COLO668 (cell line): ENCODE measurements around the gene NDFIP1.
A peak's percentile ranks its signal among the peaks of the same experiment; 100 is the strongest.

Experiments
- DNase-seq: peaks from one replicate; lab custom pipeline; 2025; ENCODE audit not compliant: unreplicated experiment; lab: John Stamatoyannopoulos, UW

Gene NDFIP1

DNA sequence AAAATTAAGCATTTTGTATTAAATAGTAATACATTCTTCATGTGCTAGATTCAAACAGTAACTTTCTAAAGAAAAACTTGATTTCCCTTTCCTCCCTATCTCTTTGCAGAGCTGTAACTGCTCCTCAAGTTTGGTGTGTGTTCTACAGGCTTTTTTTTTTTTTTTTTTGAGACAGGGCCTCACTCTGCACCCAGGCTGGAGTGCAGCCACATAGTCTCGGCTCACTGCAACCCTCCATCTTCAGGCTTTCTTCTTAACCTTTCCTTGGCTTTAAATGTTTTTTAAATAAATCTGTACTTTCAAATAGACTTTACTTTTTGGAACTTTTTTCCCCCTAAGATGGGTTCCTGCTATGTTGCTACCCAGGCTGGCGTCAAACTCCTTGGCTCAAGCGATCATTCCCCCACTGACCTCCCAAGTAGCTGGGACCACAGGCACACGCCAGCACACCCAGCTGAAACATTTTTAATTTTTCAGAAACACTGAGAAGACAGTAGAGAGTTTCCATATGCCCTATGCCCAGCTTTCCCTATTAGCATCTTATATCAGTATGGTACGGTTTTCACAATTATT lies 9.1 kb downstream of the NDFIP1 start:
- no peak for DNase-seq

DNA sequence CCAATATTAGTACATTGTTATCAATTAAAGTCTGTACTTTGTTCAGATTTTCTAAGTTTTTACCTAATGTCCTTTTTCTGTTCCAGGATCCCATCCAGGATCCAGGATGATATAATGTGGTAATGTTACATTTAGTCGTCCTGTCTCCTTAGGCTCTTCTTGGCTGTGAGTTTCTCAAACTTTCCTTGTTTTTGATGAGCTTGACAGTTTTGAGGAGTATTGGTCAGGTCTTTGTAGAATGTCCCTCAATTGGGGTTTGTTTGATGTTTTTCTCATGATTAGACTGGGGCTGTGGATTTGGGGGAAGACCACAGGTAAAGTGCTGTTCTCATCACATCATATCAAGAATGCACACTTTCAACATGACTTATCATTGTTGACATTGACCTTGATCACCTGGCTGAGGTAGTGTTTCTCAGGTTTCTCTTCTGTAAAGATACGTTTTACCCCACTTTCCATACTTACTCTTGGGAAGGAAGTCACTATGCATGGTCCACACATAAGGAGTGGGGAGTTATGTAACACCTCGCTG lies 9.6 kb downstream of the NDFIP1 start:
- DNase-seq, result no peak

DNA sequence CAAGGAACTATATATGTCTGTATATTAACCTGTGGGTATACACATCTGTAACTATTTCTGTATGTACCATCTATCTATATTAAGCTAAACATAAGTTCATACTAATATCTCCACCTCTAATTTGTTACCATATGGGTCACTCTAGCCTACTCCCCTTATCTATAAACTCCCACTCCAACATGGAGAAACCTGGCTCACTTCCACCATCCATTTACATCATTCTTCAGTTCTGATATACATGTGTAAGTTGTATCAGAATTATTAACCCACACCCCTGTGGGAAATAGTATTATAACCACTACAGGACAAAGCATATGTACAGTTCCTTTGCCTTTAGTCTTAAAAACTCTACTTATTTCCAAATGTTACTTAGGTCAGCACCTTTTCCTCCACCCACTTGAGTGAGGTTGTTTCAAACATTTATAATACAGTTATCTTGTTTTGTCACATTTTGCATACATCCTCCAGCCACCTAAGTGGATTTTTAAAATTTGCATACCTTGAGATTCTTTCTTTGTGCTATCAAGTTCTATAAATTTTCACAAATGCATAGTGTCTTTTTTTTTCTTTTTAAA lies 10.6 kb downstream of the NDFIP1 start:
- DNase-seq, result no peak

DNA sequence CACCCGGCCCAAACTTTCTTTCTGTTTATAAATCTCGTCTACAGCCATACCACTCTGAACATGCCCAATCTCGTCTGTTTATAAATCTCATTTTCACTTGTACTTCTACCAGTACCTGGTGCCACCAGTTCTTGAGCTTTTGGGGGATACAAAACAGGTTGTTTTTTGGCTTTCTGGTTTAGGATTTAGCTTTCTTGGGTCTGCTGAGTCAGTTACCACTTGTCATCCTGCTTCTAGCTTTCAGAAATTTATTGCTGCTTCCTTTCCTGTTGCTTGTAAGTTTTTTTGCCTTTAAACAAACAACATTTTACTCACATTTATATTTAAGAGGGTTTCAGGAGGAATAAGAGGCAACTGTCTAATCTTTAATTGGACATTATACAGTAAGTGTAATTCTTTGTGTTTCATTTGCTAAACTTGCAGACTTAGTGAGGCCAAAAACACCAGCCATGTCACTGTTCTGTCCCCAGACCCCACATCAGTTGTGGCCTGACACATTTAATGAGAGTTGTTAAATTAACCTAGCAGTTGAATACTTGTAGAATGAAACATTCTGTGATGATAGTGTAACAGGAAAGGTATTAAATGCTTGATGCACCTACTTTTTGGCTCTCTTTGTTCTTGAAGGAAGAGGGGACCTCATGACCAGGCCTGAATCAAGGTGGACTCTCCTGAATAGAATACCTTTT lies 11.8 kb downstream of the NDFIP1 start:
- DNase-seq, result no peak

DNA sequence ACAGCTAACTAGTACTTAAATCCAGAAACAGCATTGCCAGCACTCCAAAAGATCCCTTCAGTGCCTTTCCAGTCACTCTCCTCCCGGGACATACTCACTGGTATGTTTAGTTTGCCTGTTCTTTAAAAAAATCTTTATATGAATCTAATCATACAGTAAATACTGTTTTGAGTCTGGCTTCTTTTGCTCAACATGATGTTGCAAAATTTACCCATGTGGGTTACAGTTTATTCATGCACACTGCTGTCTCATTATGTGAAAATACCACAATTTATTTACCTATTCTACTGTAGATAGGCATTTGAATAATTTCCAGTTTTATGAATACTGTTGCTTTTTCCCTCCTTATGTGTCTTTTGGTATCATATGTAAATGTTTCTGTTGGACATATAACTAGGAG lies 13.5 kb downstream of the NDFIP1 start:
- DNase-seq, result no peak

DNA sequence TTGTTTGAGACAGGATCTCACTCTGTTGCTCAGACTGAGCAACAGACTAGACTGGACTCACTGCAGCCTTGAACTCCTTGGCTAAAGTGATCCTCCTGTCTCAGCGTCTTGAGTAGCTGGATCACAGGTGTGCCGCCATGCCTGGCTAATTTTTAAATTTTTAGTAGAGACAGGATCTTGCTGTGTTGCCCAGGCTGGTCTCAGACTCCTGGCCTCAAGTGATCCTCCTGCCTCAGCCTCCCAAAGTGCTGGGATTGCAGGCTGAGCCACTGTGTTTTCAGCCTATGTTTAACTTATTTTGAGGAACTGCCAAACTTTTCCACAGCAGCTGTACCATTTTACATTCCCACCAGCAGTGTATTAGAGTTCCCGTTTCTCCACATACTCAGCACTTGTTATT lies 16.8 kb downstream of the NDFIP1 start:
- DNase-seq, result no peak

DNA sequence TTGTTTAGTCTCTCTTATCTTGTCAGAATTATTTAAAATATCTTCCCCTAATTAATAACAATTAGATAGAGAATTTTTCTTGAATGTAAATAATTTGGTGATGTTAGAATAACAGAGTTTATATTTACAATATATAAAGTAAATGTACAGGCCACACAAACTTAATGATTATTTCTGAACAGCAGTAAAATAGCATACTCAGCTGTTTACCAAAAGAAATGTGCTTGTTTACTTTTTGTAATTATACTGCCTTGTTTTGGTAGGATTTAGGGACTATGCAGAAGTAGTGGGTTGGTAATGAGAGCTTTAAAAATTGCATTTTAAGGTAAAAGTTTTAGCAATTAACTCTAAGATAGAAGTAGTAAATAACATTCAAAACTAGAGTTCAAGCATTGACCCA lies 17.4 kb downstream of the NDFIP1 start:
- DNase-seq, result no peak

DNA sequence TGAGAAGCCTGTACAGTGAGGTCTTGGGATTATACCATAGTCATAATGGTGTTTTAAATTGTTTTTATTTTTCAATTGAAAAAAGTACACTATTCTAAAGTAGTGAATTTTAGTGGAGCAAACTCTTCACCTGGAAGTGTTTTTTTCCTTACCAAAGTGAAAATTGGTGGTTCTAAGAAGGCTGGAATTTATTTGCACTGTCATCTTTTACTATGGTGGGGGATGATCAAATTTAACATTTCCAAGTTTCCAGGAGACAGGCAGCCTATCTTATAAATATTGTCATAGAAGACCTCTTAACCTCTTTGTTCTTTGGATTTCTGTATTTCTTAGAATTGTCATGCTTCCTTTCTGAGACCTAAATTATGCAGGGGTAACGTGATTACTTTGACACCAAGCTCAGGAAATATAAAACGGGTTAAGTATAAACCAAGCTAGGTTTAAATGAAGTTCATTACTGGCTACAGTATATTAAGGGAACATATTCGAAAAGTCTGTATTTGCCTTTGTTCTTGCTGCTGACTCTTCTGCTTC lies 20.2 kb downstream of the NDFIP1 start:
- no peak for DNase-seq

DNA sequence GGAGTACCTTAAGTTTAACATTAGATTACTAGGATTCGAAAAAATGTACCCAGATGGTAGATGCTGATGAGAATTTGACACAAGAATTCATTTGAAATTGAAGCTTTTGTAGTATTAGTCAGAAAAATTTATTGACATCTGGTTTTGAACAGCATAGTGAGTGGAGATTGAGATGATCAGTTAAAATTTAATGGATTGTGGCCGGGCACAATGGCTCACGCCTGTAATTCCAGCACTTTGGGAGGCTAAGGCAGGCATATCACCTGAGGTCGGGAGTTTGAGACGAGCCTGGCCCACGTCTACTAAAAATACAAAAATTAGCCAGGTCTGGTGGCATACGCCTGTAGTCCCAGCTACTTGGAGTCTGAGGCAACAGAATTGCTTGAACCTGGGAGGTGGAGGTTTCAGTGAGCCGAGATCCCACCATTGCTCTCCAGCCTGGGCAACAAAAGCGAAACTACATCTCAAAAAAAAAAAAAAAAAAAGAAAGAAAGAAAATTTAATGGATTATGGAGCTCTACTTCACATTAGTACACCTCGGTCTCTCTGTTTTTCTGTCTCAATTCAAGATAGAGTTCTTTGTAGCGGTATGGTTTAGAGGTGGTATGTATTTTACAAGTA lies 21.0 kb downstream of the NDFIP1 start:
- DNase-seq, result no peak

DNA sequence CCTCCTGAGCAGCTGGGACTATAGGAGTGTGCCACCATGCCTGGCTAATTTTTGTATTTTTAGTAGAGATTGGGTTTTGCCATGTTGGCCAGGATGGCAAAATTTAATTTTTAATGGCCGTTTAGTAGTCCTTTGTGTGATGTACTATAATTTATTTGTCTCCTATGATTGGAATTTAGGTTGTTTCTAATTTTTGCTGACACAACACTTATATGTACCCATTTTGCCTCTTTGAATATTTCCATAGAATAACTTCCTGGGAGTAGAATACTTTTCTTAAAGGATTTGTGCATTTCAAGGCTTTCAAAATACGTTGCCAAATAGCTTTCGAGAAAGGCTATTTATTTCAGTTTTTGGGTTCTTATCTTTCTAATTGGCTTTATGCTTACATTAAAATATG lies 22.8 kb downstream of the NDFIP1 start:
- DNase-seq, result no peak

DNA sequence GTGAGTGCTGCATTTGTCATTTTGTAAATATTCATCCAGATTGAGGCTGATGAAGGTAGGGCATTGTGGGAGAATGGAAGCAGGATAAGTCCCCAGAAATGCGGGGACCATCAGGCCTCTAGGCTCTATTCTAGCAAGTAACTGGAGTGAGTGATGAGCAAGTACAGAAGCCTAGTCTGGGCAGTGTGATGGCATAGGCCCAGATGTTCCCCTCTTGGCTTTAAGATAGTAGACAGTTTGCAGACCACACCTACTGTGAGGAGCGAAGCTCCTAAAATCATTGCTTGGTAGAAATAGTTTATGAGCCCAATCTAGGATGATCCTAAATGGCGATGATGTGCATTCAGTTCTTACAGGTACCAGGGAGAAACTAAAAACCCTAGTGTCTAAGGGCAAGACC lies 24.3 kb downstream of the NDFIP1 start:
- no peak for DNase-seq

DNA sequence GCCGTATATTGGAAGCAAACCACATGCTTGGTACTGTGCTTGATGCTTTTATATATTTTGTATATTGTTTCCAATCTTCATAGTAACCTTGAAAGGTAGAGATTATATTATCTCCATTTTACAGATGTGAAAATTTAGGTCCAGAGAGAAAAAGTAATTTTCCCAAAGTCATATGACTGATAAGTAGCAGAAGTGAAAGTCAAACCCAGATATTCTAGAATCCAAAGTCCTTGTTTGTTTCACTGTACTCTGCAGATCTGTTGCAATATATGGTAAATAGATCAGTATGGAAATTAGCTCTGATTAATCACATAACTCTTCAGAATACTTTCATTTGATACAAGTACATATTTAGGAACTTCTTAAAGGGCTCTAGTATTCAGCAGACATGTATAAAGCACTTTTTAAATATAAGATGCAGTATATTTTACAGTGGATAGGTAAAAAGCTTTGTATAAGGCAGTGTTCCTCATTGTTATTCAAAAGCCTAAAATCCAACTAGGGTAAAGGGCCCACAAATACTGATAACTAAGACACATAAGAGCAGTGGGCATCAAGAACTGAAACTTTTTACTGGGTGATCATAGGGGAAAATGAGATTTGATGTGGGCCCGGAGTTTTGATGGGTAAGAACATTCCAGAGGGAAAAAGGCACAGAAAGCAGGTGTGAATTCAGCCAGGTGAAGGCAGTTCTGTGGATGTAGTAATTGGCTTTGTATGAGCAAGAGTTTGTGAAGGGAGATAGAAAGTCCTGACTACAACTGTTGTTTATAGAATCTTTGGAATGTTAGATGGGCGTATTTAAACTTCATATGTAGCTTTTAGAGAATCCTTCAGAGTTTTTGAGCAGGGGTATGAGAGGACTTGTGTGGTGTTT lies 25.0 kb downstream of the NDFIP1 start:
- DNase-seq, result no peak

DNA sequence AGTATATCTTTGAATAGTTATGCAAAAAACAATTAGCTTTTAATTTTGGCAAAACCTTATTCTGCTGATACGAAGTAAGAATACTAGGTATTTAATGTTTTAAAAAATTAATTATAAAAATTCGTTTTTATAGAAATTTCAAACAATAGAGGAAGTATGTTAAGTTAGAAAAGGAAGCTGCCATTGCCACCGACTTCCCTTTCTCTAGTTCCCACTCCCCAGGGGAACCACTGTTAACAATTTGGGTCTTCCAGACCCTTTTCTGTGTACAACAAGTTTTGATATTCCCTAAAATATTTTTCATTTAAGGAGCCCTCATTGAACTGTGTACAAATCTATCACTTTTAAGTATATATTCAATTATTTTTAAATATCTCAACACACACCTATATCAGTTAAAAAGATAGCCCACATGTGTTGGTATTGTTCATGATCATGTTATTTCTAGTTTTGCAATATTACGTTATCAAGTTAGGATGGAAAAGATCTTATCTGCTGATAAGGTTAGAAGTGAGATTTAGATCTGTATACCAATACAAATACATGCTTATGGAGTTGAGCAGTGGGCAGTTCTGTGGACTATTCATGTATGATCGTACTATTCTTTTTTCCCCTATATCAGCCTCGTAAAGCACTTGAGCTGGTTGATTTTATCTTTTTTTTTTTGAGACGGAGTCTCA lies 25.9 kb downstream of the NDFIP1 start:
- DNase-seq, result no peak

DNA sequence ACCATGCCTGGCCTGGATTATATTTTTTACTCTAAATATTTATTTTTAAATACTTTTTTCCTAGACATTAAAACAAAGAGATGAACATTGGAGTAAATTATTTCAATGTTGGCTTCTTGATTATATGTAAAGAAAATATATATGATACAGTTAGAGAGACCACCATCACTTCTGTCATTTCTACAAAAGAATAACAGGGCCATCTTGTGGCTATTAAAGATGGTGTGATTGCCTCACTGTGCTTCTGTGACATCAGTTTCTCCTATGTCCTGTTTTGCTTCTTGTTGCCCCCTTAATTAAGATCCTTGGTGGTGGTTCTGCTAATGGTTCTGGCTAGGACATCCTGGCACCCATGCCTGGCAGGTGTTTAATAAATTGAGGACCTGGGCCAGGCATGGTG lies 32.9 kb downstream of the NDFIP1 start:
- no peak for DNase-seq

DNA sequence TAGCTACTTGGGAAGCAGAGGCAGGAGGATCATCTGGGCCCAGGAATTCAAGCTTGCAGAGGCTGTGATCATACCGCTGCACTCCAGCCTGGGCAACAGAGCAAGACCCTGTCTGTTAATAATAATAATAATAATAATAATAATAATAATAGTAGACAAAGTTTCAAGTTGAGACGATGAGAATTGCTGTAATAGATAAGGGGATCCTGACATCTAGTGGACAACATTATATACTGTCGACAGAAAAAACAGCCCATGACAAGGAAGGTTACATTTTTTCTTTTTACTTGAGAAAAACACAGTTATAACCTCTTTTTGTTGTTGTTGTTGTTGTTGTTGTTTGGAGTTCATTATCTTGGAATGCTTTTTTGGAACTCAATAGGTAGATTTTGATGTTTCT lies 35.3 kb downstream of the NDFIP1 start:
- no peak for DNase-seq

DNA sequence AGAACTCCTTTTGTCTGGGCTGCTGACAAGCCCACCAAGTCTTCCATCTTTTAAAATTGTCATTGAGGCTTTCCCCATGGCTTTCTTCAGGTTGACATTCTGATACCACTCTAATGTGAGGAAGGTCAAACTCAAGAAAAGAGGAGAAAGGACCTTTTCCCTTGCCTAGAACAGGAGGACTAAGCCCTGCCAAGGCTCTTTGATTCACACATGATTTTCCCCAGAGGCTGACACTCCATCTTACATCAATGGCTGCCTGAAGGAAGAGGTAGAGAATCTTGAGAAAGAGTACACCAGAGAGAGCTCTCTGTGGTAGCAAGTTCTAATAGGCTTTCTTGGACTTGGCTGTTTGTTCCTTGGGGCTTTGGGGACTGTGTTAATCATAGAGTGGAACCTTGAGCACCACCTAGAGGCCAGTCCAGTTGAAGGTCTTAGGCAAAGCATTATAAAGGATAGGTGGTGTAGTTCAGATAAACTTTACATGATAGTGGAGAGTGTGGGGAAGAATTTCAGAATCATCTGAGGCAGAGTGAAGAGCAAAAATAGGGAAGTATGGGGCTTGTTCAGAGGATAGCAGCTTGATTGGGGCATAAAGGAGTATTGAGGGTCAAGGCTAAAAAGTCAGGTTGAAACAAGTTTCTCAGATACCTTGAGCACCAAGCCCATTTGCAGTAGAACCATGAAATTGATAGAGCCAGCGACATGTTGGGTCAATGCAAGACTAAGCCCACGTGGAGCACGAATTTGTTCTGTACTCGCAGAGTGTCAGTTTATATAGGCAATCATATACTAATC lies 36.7 kb downstream of the NDFIP1 start:
- peak; percentile 33 for DNase-seq

DNA sequence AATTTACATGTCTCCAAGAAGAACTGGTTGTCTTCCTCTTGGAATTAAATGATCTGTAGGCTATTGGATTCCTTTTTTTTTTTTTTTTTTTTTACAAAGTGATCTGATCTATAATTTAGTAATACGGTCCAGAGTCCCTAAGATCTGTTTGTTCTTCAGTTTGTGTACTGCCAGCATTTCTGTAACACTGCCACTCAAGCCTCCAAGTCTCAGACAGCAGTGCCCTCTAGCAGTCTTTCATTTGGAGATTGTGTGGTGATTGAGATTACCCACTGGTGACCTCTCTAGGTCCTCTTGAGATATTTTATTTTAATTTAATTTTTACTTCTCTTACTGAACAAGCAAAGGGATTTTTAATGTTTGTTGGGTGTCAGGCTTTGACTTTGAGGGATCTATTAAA lies 40.8 kb downstream of the NDFIP1 start:
- no peak for DNase-seq

DNA sequence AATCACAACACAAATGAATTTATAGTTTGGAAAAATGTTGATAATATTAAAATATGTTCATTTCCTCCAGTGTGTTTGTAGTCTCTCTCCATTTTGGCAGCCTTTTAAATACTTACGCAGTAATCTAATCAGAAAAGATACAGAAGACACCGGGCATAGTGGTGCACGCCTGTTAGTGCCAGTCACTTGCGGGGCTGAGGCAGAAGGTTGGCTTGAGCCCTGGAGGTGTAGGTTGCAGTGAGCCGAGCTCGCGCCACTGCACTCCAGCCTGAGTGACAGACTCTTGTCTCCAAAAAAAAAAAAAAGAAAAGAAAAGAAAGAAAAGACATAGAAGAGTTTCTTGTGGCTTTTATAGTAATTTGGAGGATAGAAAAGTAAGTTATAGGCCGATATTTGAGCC lies 41.9 kb downstream of the NDFIP1 start:
- DNase-seq, result no peak
